SKM-1 (cell line): Measurements from ENCODE around the gene SUPT3H.
"Not testable (repeated sequence)": the region's sequence is repeated elsewhere in the genome, so short reads cannot be mapped to it uniquely, and the experiment has no call there.

ENCODE experiments used
- DNase-seq: peaks from one replicate; lab custom pipeline; 2025; ENCODE audit not compliant: unreplicated experiment; lab: John Stamatoyannopoulos, UW

SUPT3H gene

GRCh38 chr6:45185403-45186251, 192.1 kb downstream of the SUPT3H start:
- DNase-seq, result no peak

GRCh38 chr6:45184937-45185336, 192.8 kb downstream of the SUPT3H start:
- no peak for DNase-seq

- DNase-seq, result no peak
Observed at GRCh38 chr6:45184040-45184439, 193.7 kb downstream of the SUPT3H start.

- DNase-seq, result not testable (repeated sequence)
Observed at GRCh38 chr6:45176373-45176772, 201.4 kb downstream of the SUPT3H start.

GRCh38 chr6:45175272-45175671, 202.5 kb downstream of the SUPT3H start:
- no peak for DNase-seq

- DNase-seq, result no peak
Observed at GRCh38 chr6:45174045-45174444, 203.7 kb downstream of the SUPT3H start.

GRCh38 chr6:45171380-45171779, 206.4 kb downstream of the SUPT3H start:
- DNase-seq, result no peak

GRCh38 chr6:45170309-45170708, 207.4 kb downstream of the SUPT3H start:
- no peak for DNase-seq

GRCh38 chr6:45169815-45170214, 207.9 kb downstream of the SUPT3H start:
- no peak for DNase-seq

- DNase-seq, result no peak
Observed at GRCh38 chr6:45163952-45164766, 213.6 kb downstream of the SUPT3H start.

- no peak for DNase-seq
Observed at GRCh38 chr6:45160305-45160704, 217.4 kb downstream of the SUPT3H start.

- no peak for DNase-seq
Observed at GRCh38 chr6:45156075-45156474, 221.7 kb downstream of the SUPT3H start.

GRCh38 chr6:45155341-45155894, 222.3 kb downstream of the SUPT3H start:
- DNase-seq, result no peak

GRCh38 chr6:45154679-45155078, 223.1 kb downstream of the SUPT3H start:
- no peak for DNase-seq

GRCh38 chr6:45148711-45149341, 228.9 kb downstream of the SUPT3H start:
- no peak for DNase-seq

- no peak for DNase-seq
Observed at GRCh38 chr6:45148278-45148677, 229.5 kb downstream of the SUPT3H start.

- not testable (repeated sequence) for DNase-seq
Observed at GRCh38 chr6:45145658-45146057, 232.1 kb downstream of the SUPT3H start.

GRCh38 chr6:45138765-45139164, 239.0 kb downstream of the SUPT3H start:
- DNase-seq, result no peak

- no peak for DNase-seq
Observed at GRCh38 chr6:45136495-45136894, 241.2 kb downstream of the SUPT3H start.

GRCh38 chr6:45132658-45133294, 245.0 kb downstream of the SUPT3H start:
- DNase-seq, result no peak

- DNase-seq, result no peak
Observed at GRCh38 chr6:45132059-45132458, 245.7 kb downstream of the SUPT3H start.
